Stimulated activated CD4-positive, alpha-beta T cell treated with anti-CD3 and anti-CD28 coated beads, Interleukin-1b, Interleukin-23, amount 100 ng/mL, for 1 hour (primary cell): ENCODE data around the gene UGT1A4.

Experiments
- DNase-seq, 2 donors: peaks; one replicate each; pipeline ENCODE4 v3.0.0-alpha.2; 2020; ENCODE audit warnings: low read depth in 2 of 2

The UGT1A4 gene

GRCh38 chr2:233811732-233812131 lies 93.2 kb downstream of the UGT1A4 start:
- DNase-seq = no peak

- DNase-seq = no peak
These were observed 94.9 kb downstream of the UGT1A4 start for GRCh38 chr2:233813236-233814055.

DNA sequence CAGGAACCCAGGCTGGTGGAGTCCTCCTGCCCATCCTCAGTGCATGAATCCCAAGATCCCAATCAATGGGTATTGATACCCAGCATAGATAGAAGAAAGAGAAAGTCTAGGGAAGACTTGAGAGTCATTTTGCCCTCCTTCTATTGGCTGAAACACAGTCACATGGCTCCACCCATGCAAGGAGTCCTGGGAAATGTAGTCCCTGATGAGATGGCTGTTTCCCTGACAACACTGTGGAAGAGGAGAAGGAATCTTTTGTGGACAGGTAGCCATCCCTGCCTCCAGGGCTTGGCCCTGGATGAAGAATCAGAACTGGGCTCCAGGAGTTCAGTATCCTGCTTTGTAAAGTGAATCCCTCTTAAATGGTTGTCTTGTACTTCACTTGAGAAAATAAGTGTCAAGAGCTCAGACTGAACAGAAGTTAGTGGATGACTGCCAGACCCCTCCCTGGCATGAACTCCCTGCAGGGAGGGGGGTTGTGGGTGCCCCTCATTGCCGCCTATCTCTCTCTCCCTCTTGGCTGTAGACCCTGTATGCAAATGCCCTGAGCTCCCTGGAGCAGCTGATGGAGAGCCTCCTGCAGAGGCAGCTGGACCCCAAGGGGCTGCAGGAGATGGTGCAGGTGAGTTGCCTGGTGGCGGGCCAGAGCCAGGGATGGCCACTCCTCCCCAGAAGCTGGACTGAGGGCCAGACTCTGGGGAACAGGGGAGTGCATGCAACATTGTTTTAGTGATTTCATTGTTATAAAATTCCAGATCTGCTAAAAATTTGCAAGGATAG lies 95.7 kb downstream of the UGT1A4 start:
- no peak for DNase-seq

DNA sequence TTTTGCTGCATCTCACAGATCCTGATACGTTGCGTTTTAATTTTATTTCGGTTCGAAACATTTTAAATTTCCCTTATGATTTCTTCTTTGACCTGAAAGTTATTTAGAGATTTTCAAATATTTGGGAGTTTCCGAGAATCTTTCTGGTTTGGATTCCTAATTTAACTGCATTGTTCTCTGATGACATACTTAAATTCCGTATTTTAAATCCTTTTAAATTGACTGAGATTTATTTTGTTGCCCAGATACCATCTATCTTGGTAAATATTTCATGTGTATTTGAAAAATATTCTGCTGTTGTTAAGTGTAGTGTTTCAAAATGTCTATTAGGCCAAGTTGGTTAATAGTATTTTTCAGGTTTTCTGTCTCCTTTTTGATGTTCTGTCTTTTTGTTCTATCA lies 97.3 kb downstream of the UGT1A4 start:
- DNase-seq = no peak

DNA sequence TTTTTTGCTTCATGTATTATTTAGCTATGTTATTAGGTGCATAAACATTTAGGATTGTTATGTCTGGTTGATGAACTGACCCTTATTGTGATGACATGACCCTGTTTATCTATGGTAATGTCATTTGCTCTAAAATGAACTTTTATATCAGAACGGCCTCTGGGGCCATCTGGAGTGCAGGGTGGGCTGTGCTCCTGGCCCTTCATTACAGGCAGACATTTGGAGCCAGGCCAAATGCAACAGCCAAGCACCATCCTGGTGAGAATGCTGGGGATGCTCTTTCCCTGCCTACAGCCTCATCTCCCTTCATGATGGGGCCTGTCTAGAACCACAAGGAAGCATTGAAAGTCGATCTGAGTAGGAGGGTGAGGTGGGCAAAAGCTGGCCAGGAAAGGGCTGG lies 97.8 kb downstream of the UGT1A4 start:
- DNase-seq = no peak

DNA sequence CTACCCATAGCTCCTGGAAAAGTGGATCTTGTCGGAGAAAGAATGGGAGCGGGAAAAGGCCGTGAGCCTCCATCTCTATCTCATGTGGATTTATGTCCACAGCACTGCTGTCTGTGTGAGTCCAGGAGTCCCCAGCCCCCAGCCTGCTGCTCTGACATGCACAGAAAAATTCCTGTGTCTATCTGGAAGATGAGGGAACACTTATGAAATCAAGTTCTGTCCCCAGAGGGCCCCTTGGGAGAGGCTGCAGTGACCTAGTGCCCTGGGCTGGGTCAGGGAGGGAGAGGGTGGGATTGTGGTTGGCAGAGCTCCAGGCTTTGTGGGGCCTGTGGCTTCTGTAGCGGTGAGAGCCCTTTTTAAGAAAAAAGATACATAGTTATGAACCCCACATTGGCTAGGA lies 98.2 kb downstream of the UGT1A4 start:
- DNase-seq = no peak

GRCh38 chr2:233817361-233817911 lies 98.9 kb downstream of the UGT1A4 start:
- DNase-seq = no peak

- no peak for DNase-seq
These were observed 99.6 kb downstream of the UGT1A4 start for GRCh38 chr2:233817995-233818638.

GRCh38 chr2:233818639-233819621 lies 100.4 kb downstream of the UGT1A4 start:
- no peak for DNase-seq

DNA sequence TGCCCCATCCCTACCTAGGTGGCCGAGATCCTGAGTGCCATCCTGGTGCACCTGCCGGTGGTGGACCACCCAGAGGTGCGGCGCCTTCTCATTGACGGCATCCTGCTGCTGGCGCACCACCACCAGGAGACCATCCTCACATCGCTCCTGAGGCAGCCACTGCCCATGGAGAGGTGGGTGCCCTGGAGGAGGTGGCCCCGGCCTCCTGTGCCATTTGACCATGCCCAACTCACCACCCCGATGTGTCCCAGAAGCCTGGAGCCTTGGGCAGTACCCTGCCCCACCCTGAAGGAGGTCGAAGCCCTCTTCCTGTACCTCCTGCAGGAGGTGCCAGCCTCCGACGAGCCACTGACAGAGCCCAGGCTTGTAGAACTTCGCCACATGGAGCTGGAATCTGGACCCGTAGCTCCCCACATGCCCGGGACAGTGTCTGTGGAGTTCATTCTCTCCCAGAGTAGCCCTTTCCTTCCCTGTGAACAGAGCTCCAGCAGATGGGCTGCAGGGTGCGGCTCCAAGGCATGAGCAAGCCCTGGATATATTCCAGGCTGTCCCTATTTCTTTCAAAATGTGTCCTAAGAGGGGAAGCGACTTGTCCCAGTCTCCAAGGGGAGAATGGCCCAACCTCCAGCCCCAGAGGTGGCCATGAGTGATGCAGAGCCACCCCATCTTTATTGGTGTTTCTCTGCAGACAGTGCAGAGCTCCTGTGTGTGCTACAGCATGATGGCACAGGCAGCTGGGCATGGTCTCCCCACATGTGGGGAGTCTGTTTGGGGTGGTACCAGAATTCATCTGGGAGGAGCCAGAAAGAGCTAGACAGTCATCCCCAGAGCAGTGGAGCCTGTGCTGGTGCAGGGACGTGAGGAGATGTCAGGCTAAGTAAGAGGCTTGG lies 101.6 kb downstream of the UGT1A4 start:
- DNase-seq = no peak

GRCh38 chr2:233820774-233821105 lies 102.2 kb downstream of the UGT1A4 start:
- DNase-seq = no peak

DNA sequence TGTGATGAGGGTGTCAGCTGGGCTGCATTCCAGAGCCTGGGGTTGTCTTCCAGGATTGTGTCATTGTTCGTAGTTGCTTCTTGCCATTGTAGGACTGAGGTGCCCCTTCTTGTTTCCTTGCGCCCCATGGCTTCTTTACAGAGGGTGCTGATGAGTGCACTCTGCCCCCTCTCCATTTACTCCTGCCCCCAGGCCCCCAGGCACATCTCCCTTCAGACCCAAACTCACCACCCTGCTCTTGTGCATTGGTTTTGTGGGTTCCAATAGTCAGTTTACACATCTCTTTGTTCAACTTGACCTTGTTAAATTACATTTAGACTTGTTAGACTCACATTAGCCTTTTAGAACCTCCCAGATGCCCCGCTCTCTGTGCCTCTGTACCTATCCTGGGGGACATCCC lies 102.7 kb downstream of the UGT1A4 start:
- no peak for DNase-seq

GRCh38 chr2:233821709-233822100 lies 103.2 kb downstream of the UGT1A4 start:
- no peak for DNase-seq

DNA sequence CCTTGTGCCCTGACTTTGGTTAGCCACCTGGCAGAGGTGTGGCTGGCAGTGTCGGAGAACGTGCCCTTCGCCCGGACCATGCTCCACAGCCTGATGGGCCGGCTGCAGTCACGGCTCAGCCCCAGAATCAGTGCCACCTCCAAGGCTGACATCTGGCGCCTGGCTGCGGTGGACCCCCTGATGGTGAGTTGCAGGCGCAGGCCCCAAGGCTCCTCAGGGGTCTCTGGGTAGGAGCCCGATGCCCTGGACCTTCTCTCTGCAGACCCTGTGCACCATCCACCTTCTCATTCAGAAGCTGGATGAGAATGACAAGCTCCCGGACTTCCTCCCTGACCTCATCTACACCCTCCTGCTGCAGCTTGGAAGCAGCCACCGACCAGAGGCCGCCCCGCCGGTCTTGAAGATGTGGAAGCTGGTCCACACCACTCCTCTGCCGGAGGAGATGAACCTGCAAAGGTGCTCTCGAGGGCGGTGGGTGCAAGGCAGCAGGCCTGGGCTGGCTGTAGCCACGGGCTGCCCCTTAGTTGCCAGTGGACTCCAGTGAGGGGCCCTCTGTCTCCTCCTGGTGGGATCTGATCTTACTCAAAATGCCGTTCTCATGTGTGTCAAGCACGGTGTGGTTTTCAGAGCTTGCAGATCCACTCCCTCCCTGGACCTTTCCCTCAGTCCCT lies 103.7 kb downstream of the UGT1A4 start:
- no peak for DNase-seq
